ENCODE data around the gene ZNF738. TPM values are rescaled to one million over a fixed set of nuclear protein-coding genes. Genes with fewer than 3 reads are reported as not detected.

The ZNF738 gene
- total and polyA plus RNA-seq, 2 donors (not counting 3 experiments of a cell fraction or from before 2014, with no cell fraction given) = 10.1 to 14.8 TPM

DNA sequence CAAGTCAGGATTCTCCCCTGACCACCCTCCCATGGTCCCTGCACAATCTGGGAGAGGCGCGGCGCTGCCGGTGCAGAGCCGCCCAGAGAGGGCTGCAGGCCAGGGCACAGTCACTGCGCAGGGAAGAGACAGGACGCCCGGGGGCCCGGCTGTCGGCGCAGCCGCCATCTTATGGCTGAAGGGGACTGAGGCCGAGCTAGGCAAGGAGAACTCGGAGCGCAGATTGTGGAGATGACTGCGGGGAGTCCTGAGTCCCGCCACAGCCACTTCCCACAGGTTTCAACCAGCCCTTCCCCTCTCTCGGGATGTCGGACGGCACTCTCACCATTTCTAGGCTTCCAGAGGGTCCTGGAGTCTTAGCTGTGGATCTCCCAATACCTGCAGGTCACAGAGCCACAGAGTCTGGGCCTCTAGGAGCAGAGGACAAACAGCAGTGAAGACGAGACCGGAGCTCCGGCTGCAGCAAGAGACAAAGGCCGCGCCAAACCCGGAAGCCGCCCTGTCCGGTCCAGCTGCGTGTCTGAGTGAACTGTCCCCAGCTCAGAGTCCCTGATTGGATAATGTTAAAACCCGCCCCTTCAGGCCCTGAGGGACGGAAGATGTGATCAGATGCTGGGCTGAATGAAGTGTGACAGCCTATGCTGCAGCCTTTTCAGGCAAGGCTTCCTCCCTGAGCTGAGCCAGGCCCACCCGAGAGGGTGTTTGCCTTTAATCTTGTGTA lies 29.8 kb upstream of the ZNF738 start, which contains the start of gene ZNF708:
TSS of gene ZNF708 (minus strand) at position 526 of the 721 bp plus-strand sequence. CDS start at position 328, 198 bp downstream.
- Histone ChIP-seq H3K4me3 (replicated peaks in 1 of 3; ENCODE audit: insufficient read depth in 1 of 3, low read depth in 1 of 3, low read length in 3 of 3) (peak within 1 kb of the TSS; percentile 58 to 95 (median 93)), H3K4me2 (ENCODE audit: insufficient read depth, low read length) (peak within 1 kb of the TSS; percentile 84), H3K79me2 (ENCODE audit: control insufficient read depth, insufficient read depth, low read length) (peaks cover 32% of the 10 kb centered on the region), H3K4me1 (ENCODE audit: control insufficient read depth, extremely low read depth, insufficient read depth, low read length) (peaks cover 6% of the 10 kb centered on the region), H3K9ac (replicated peaks; ENCODE audit: extremely low read depth, insufficient read depth, low read length) (peak within 1 kb of the TSS; percentile 99), H3K9me3 (replicated peaks; ENCODE audit: control insufficient read depth, insufficient read depth, low read length) (no peaks in the 10 kb centered on the region), H3K9me1 (replicated peaks; ENCODE audit: control insufficient read depth, extremely low read depth, insufficient read depth, low read length) (no peaks in the 10 kb centered on the region), H2AFZ (ENCODE audit: low read depth, low read length) (peak within 1 kb of the TSS; percentile 99), H3K36me3 (ENCODE audit: control insufficient read depth in 2 of 2, extremely low read depth in 1 of 2, insufficient read depth in 2 of 2, low read length in 2 of 2) (no peaks in the 10 kb centered on the region), H4K20me1 (replicated peaks; ENCODE audit: control insufficient read depth, extremely low read depth, insufficient read depth, low read length) (no peaks in the 10 kb centered on the region), H3K27ac (ENCODE audit: insufficient read depth, low read depth, low read length) (peak within 1 kb of the TSS; percentile 96), H3K27me3 (ENCODE audit: control insufficient read depth in 2 of 2, insufficient read depth in 2 of 2, low read length in 2 of 2) (no peaks in the 10 kb centered on the region)
- dilution Hi-C loops (cut with MboI; ENCODE audit: extremely low pct_ligation_motif_present, low sequenced_read_pairs) (no loop called here), intact Hi-C loops (cut with micrococcal nuclease) (loop anchor here (1.0 to 10.0 kb wide), 3 partner anchors 29 to 184 kb away; partner anchors contain the start of genes ZNF429, ZNF431 and ZNF738)
- TSS peak; percentile 46 for BruUV-seq (replicated peaks)
- TF ChIP-seq, protein P1, sequence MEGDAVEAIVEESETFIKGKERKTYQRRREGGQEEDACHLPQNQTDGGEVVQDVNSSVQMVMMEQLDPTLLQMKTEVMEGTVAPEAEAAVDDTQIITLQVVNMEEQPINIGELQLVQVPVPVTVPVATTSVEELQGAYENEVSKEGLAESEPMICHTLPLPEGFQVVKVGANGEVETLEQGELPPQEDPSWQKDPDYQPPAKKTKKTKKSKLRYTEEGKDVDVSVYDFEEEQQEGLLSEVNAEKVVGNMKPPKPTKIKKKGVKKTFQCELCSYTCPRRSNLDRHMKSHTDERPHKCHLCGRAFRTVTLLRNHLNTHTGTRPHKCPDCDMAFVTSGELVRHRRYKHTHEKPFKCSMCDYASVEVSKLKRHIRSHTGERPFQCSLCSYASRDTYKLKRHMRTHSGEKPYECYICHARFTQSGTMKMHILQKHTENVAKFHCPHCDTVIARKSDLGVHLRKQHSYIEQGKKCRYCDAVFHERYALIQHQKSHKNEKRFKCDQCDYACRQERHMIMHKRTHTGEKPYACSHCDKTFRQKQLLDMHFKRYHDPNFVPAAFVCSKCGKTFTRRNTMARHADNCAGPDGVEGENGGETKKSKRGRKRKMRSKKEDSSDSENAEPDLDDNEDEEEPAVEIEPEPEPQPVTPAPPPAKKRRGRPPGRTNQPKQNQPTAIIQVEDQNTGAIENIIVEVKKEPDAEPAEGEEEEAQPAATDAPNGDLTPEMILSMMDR (IDR thresholded peaks at IDR 0.05; ENCODE audit: extremely low read depth in 1 of 2, insufficient read depth in 1 of 2, low read depth in 1 of 2, low read length in 2 of 2) = no peak
- TF ChIP-seq POLR2AphosphoS5 (IDR thresholded peaks at IDR 0.05; ENCODE audit: insufficient read depth, low read depth, low read length) = peak; percentile 70
- TF ChIP-seq POLR2A (IDR thresholded peaks at IDR 0.05; ENCODE audit: low read depth, low read length) = peak; percentile 89
- TF ChIP-seq JUN (IDR thresholded peaks at IDR 0.05; ENCODE audit: borderline replicate concordance, insufficient read depth, insufficient read length, low read depth) = no peak
- TF ChIP-seq, protein P2, sequence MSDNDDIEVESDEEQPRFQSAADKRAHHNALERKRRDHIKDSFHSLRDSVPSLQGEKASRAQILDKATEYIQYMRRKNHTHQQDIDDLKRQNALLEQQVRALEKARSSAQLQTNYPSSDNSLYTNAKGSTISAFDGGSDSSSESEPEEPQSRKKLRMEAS (IDR thresholded peaks at IDR 0.05; ENCODE audit: insufficient read depth, insufficient read length) = no peak
- TF ChIP-seq GATA2 (IDR thresholded peaks at IDR 0.05; ENCODE audit: insufficient read depth, insufficient read length, low read depth, low read length) = no peak
- TF ChIP-seq MYC (IDR thresholded peaks at IDR 0.05; ENCODE audit: low read depth, low read length) = no peak
- POLR2A ChIA-PET = interaction anchor here (0.7 to 1.4 kb wide), 9 partner anchors 9 to 668 kb away, joined by 3 to 5 read pairs (median 3); partner anchors contain the start of genes ZNF43, ZNF493 and ZNF626
- DNase-seq (ENCODE audit: low read depth, low spot score) (peak; percentile 90), FAIRE-seq (peak; percentile 91)
- CTCF ChIA-PET = interaction anchor here (1.1 to 1.5 kb wide), 3 partner anchors 11 to 14 kb away, joined by 4 to 5 read pairs (median 5); no protein-coding TSS in a partner anchor
